K562 (cell line): ENCODE measurements around the gene SERPINB3.
"Not testable (repeated sequence)": the region's sequence is repeated elsewhere in the genome, so short reads cannot be mapped to it uniquely, and the experiment has no call there.

Source experiments
- CHD1 ChIP-seq: fragments of 200-600 bp; sonication (generic); IDR thresholded peaks from one replicate; pipeline ENCODE4 v1.6.1; 2012; ENCODE audit warnings: mild to moderate bottlenecking, moderate library complexity, low read length, inconsistent platforms
- FOXA3 ChIP-seq, 2 experiments: fragments of 450-650 bp in 1 of 2; sonication (generic) in 1 of 2; formaldehyde crosslinking; IDR thresholded peaks in 1 of 2; conservative IDR thresholded peaks in 1 of 2; 2 replicates each; pipeline versions ENCODE4 v1.4.0 to v1.8.0; 2020 to 2022; ENCODE audit warnings: mild to moderate bottlenecking in 2 of 2, missing genetic modification reagents in 1 of 2
- HDGF ChIP-seq: fragments of 450-650 bp; IDR thresholded peaks from 2 replicates; pipeline ENCODE4 v1.6.1; 2016
- RBM17 ChIP-seq: fragments of 200-400 bp; formaldehyde crosslinking; IDR thresholded peaks from 2 replicates; pipeline ENCODE4 v1.6.1; 2017; ENCODE audit warnings: low read depth, mild to moderate bottlenecking, low read length, borderline replicate concordance
- RCOR1 ChIP-seq, 2 experiments: IDR thresholded peaks; 2 replicates each; pipeline ENCODE4 v1.6.1; 2012; ENCODE audit warnings: low read depth in 2 of 2, low read length in 2 of 2, borderline replicate concordance in 1 of 2, improper control_type of control experiment in 1 of 2
- TCF7 ChIP-seq: sonication (generic); IDR thresholded peaks from 2 replicates; pipeline ENCODE4 v1.6.1; 2016; ENCODE audit warnings: antibody characterized with exemption, borderline replicate concordance
- TRIM24 ChIP-seq, 2 experiments: fragments of 450-650 bp; IDR thresholded peaks; 2 replicates each; pipeline ENCODE4 v1.6.1; 2016
- ZNF121 ChIP-seq: sonication (generic); formaldehyde crosslinking; conservative IDR thresholded peaks from 2 replicates; pipeline ENCODE4 v1.8.0; 2022; ENCODE audit warnings: missing genetic modification reagents
- TF ChIP-seq, protein P1 (sequence below): sonication (generic); formaldehyde crosslinking; IDR thresholded peaks from 2 replicates; pipeline ENCODE4 v1.4.0; 2020; ENCODE audit warnings: mild to moderate bottlenecking, missing genetic modification reagents
- TF ChIP-seq, protein P2 (sequence below), 3 experiments: IDR thresholded peaks in 2 of 3; conservative IDR thresholded peaks in 1 of 3; 2 replicates each; pipeline ENCODE4 v1.5.1; 2011 to 2012; ENCODE audit warnings: low read length in 3 of 3, mild to moderate bottlenecking in 3 of 3, control low read depth in 2 of 3, improper control_type of control experiment in 1 of 3, inconsistent platforms in 1 of 3, low read depth in 1 of 3, mixed read lengths in 1 of 3, moderate library complexity in 1 of 3; ENCODE audit not compliant: insufficient read depth in 2 of 3
- TF ChIP-seq, protein P3 (sequence below): fragments of 250-450 bp; sonication (Bioruptor Pico); IDR thresholded peaks from 2 replicates; pipeline ENCODE4 v1.5.0; 2020; ENCODE audit warnings: mild to moderate bottlenecking, borderline replicate concordance
- TF ChIP-seq, protein P4 (sequence below): sonication (generic); formaldehyde crosslinking; IDR thresholded peaks from 2 replicates; pipeline ENCODE4 v1.9.0; 2022; ENCODE audit warnings: mild to moderate bottlenecking, missing genetic modification reagents

DNA sequence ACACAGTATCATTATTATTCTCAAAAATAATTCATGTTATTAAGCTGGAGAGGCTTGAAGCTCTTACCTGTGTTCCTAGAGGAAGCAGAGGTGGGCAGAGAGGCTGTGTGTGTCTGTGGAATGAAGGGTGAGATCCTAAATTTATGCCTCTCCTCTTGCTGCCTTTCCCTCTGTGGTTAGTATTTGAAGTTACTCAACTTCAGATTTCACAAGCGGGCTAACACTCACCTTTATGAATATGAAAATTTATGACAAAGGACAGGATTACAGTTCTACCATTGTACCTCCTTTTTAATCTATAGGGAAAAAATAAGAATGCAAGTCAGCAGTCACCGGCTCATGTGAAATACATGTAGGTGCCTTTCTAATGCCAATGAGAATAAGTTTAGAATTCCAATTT lies 17.6 kb downstream of the SERPINB3 start, which contains the start of gene SERPINB4:
- TF ChIP-seq TCF7; ZNF121 (CRISPR knock-in tag); HDGF; CHD1; RBM17; RCOR1 (IDR thresholded peaks at IDR 0.05; ENCODE audit: borderline replicate concordance in 1 of 2, low read depth in 2 of 2, low read length in 2 of 2); TRIM24 (IDR thresholded peaks at IDR 0.05); FOXA3 (CRISPR knock-in tag; conservative IDR thresholded peaks at IDR 0.05 in 1 of 2, IDR thresholded peaks at IDR 0.05 in 1 of 2): not testable (repeated sequence)
- TF ChIP-seq, protein P1, sequence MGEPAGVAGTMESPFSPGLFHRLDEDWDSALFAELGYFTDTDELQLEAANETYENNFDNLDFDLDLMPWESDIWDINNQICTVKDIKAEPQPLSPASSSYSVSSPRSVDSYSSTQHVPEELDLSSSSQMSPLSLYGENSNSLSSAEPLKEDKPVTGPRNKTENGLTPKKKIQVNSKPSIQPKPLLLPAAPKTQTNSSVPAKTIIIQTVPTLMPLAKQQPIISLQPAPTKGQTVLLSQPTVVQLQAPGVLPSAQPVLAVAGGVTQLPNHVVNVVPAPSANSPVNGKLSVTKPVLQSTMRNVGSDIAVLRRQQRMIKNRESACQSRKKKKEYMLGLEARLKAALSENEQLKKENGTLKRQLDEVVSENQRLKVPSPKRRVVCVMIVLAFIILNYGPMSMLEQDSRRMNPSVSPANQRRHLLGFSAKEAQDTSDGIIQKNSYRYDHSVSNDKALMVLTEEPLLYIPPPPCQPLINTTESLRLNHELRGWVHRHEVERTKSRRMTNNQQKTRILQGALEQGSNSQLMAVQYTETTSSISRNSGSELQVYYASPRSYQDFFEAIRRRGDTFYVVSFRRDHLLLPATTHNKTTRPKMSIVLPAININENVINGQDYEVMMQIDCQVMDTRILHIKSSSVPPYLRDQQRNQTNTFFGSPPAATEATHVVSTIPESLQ (CRISPR knock-in tag): not testable (repeated sequence)
- TF ChIP-seq, protein P2, sequence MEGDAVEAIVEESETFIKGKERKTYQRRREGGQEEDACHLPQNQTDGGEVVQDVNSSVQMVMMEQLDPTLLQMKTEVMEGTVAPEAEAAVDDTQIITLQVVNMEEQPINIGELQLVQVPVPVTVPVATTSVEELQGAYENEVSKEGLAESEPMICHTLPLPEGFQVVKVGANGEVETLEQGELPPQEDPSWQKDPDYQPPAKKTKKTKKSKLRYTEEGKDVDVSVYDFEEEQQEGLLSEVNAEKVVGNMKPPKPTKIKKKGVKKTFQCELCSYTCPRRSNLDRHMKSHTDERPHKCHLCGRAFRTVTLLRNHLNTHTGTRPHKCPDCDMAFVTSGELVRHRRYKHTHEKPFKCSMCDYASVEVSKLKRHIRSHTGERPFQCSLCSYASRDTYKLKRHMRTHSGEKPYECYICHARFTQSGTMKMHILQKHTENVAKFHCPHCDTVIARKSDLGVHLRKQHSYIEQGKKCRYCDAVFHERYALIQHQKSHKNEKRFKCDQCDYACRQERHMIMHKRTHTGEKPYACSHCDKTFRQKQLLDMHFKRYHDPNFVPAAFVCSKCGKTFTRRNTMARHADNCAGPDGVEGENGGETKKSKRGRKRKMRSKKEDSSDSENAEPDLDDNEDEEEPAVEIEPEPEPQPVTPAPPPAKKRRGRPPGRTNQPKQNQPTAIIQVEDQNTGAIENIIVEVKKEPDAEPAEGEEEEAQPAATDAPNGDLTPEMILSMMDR (IDR thresholded peaks at IDR 0.05 in 2 of 3, conservative IDR thresholded peaks at IDR 0.05 in 1 of 3; ENCODE audit: insufficient read depth in 2 of 3, low read depth in 1 of 3, low read length in 3 of 3): not testable (repeated sequence)
- TF ChIP-seq, protein P3, sequence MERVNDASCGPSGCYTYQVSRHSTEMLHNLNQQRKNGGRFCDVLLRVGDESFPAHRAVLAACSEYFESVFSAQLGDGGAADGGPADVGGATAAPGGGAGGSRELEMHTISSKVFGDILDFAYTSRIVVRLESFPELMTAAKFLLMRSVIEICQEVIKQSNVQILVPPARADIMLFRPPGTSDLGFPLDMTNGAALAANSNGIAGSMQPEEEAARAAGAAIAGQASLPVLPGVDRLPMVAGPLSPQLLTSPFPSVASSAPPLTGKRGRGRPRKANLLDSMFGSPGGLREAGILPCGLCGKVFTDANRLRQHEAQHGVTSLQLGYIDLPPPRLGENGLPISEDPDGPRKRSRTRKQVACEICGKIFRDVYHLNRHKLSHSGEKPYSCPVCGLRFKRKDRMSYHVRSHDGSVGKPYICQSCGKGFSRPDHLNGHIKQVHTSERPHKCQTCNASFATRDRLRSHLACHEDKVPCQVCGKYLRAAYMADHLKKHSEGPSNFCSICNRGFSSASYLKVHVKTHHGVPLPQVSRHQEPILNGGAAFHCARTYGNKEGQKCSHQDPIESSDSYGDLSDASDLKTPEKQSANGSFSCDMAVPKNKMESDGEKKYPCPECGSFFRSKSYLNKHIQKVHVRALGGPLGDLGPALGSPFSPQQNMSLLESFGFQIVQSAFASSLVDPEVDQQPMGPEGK (CRISPR knock-in tag): not testable (repeated sequence)
- TF ChIP-seq, protein P4, sequence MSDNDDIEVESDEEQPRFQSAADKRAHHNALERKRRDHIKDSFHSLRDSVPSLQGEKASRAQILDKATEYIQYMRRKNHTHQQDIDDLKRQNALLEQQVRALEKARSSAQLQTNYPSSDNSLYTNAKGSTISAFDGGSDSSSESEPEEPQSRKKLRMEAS: not testable (repeated sequence)
